HG02885 (cell line): ENCODE data around the gene SH3PXD2B.
"Not testable (repeated sequence)": the region's sequence is repeated elsewhere in the genome, so short reads cannot be mapped to it uniquely, and the experiment has no call there.

ENCODE experiments used
- ATAC-seq: cut with Tn5 transposase; IDR thresholded peaks from one replicate; pipeline ENCODE4 v1.9.1; 2021; ENCODE audit warnings: mild to moderate bottlenecking; ENCODE audit not compliant: unreplicated experiment, poor library complexity

Gene SH3PXD2B

GRCh38 chr5:172377438-172377837, 76.9 kb downstream of the SH3PXD2B start:
- no peak for ATAC-seq

DNA sequence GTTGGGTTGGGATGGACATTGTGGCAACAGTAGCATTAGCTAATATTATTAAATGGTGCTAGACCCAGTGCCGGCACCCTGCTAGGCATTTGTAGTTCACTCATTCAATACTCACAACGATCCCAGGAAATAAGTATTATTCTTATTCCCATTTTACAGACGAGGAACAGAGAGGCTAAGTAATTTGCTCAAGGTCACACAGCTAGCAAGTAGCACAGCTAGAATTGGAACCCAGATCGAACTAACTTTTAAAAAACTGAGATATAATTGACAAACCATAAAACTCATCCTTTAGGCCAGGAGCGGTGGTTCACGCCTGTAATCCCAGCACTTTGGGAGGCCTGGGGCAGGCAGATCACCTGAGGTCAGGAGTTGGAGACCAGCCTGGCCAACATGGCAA, 79.5 kb downstream of the SH3PXD2B start:
- no peak for ATAC-seq

GRCh38 chr5:172373680-172374079, 80.6 kb downstream of the SH3PXD2B start:
- no peak for ATAC-seq

DNA sequence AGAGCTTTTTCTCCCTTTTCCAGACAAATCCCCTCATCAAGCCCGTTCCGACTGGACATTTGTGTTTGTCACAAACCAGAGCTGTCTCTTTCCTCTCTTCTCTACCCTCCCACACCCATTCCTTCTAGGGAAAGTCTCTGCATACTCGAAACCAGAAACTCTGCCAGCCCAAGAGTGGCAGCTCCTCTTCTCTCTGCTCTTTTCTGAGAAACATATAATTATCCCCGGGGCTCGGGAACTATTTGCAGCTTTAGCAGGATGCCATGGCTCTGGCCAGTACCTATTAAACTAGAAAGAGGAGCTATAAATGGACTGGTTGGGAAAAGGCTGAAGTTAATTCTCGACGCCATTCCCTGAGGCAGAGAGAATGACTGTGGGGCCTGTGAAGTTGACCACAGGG, 82.6 kb downstream of the SH3PXD2B start:
- no peak for ATAC-seq

GRCh38 chr5:172370648-172371545, 83.4 kb downstream of the SH3PXD2B start:
- ATAC-seq = no peak

GRCh38 chr5:172370237-172370640, 84.1 kb downstream of the SH3PXD2B start:
- ATAC-seq = no peak

- not testable (repeated sequence) for ATAC-seq
Observed at GRCh38 chr5:172368699-172369098, 85.6 kb downstream of the SH3PXD2B start.

GRCh38 chr5:172365948-172366608, 88.2 kb downstream of the SH3PXD2B start:
- ATAC-seq = no peak

DNA sequence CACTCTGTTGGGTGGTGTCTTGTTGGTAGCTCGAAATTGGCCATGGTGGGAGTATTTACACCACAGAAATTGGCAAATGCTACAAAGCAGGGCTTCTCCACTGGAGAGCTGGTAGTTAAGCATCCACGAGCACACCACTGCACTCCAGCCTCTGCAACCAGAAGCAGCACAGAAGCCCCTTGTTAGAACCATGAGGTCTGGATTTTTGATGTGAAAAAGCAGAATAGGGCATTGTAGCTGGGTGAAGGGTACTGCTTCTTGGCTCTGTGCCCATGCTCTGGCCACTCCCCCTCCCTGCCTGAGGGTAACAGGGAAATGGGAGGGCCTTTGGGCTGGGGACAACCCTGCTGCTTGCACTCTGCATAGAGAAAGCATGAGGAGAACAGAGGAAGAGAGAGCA, 89.6 kb downstream of the SH3PXD2B start:
- ATAC-seq = no peak

DNA sequence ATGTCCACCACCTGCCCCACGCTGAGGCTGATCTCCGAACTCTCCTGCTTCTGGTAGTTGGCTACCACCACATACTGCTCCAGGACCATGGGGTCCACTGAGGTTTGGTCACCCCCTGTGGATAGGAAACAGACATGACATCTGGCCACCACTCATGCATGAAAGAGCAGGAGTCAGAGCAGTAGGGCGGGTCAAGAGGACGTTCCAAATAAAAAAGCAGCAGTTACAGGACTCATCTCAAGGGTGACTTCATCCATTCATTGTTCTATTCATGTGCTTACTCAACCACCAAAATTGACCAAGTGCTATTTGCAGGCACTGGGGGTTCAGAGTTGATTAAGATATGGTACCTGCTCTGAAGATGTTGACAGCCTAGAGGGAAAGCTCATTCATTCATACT, 91.6 kb downstream of the SH3PXD2B start:
- ATAC-seq = no peak

DNA sequence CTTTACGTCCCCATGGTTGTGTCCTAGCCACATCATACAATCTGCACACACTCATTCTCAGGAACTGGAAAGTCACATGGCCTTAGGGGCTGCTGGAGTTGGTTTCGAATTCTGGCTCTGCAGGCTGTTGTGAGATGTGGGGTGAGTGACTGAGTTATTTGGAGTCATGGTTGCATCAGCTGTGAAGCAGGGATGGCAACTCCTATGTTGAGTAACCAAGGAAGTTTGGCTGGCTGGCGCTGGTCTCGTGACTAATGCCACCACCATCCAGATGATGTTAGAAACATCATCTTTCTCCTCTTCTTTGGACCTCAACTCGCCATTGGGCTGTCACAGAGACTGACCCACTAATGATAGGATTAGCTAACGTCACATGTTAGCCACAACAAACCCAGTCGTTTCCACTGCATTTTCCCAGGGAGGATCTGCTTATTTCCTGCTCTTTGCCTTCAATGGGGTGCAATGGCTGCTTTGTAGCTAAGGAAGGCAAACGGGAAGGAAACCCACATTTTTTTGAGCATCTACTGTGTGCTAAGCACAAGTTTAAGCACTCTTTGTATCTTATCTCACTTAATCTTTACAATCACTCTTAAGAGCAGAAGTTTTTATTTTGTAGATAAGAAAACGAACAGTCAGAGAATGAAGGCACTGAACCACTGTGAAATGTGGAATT, 92.6 kb downstream of the SH3PXD2B start:
- ATAC-seq = no peak

GRCh38 chr5:172358345-172358744, 96.0 kb downstream of the SH3PXD2B start:
- ATAC-seq = no peak

GRCh38 chr5:172356527-172356926, 97.8 kb downstream of the SH3PXD2B start:
- ATAC-seq = no peak

DNA sequence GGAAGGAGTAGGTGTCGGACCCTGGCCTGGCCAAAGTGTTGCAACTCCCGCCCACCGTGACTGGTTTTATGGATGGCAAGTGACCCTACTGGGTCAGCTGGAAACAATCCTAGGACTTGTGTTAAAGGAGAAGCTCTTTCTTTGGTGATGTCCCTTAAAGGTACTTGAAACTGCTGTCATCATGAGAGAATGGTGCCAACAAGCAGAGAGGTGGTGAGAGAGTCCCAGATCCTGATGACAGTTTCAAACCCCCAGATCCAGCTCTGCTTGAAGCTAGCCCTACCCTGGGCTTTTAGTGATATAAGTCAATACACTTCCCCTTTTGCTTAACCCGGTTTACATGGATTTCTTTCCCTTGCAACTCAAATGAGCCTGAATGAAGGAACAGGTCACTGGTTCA, 98.3 kb downstream of the SH3PXD2B start:
- ATAC-seq = no peak

DNA sequence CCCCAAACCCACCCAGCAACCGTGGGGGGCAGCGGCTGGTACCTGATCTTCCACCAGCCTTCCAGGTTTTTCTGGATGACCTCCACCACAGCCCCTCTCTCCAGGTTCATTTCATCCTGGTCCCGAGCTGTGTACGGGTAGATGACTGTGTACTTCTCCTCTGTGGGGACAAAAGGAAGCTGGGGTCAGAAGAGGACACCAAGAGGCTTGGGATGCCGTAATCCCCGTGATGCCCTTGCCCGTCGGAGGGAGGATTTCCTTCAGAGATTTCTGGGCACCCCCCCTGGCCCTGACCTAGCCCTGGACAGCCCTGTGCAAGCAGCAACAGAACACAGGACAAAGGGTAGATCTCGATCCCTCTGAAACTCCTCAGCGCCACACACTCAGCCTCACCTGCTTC, 100.5 kb downstream of the SH3PXD2B start:
- ATAC-seq = no peak

DNA sequence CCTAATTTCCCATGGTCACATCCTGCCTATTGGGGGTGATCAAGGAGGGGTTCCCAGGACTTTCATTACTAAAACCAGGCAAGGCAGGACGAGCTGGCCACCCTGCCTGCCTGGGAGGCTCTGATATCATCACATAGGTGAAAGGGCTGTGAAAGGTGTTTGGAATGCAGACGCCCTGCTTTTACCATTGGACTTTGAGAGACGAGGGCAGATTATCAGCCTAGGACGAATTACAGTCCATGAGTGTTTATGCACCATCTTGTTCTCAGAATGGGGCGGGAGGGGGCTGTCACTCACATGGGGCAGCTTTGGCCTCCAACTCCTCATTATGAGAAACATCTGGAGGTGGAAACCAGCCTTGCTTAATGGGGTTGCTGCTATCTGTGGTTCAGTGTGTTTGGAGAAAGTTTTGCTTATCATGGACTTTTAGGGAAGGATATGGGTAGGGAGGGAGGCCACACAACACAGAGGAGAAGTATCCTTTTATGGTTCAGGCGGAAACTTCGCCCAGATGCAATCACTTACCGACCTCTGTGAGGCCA, 101.0 kb downstream of the SH3PXD2B start:
- ATAC-seq = no peak

DNA sequence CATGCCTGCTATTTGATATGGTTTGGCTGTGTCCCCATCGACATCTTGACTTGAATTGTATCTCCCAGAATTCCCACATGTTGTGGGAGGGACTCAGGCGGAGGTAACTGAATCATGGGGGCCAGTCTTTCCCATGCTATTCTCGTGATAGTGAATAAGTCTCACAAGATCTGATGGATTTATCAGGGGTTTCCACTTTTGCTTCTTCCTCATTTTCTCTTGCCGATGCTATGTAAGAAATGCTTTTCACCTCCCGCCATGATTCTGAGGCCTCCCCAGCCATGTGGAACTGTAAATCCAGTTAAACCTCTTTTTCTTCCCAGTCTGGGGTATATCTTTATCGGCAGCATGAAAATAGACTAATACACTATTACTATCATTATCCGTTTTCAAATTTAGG, 101.8 kb downstream of the SH3PXD2B start:
- ATAC-seq = not testable (repeated sequence)

DNA sequence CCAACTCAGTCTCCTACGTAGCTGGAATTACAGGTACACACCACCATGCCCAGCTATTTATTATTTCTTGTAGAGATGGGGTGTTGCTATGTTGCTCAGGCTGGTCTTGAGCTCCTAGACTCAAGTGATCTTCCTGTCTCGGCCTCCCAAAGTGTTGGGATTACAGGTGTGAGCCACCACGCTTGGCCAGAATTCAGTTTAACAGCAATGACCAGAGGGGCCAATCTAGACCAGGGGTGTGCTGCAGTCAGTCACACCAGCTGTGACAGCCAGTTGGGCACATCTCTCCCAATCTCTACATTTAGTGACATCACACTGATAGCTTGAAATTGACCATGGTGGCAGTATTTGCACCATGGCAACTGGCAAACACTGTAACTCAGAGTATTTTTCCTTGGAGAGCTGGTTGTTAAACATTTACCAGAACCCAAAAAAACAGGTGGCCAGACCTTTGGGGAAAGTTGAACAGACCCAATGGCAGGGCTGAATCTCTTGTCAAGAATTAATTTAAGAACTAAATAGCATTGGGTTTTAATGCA, 103.0 kb downstream of the SH3PXD2B start:
- ATAC-seq = no peak

GRCh38 chr5:172350212-172351181, 103.8 kb downstream of the SH3PXD2B start:
- no peak for ATAC-seq
